ENCODE data around the gene CLEC4M.
"Not testable (repeated sequence)": the region's sequence is repeated elsewhere in the genome, so short reads cannot be mapped to it uniquely, and the experiment has no call there.

The CLEC4M gene

GRCh38 chr19:7740682-7741054, 22.4 kb upstream of the CLEC4M start:
- DNase-seq (ENCODE audit: low read depth, low spot score) = no peak

GRCh38 chr19:7742575-7742974, 20.5 kb upstream of the CLEC4M start:
- no peak for DNase-seq (ENCODE audit: low read depth, low spot score)

- DNase-seq (ENCODE audit: low read depth, low spot score) = no peak
These were observed 20.1 kb upstream of the CLEC4M start for GRCh38 chr19:7742991-7743390.

GRCh38 chr19:7743425-7743841, 19.6 kb upstream of the CLEC4M start:
- no peak for DNase-seq (ENCODE audit: low read depth, low spot score)

GRCh38 chr19:7744199-7744786, 18.8 kb upstream of the CLEC4M start:
- no peak for DNase-seq (ENCODE audit: low read depth, low spot score)

GRCh38 chr19:7744871-7745650, 18.0 kb upstream of the CLEC4M start:
- DNase-seq (ENCODE audit: low read depth, low spot score) = no peak

GRCh38 chr19:7746306-7746705, 16.7 kb upstream of the CLEC4M start:
- DNase-seq (ENCODE audit: low read depth, low spot score) = not testable (repeated sequence)

DNA sequence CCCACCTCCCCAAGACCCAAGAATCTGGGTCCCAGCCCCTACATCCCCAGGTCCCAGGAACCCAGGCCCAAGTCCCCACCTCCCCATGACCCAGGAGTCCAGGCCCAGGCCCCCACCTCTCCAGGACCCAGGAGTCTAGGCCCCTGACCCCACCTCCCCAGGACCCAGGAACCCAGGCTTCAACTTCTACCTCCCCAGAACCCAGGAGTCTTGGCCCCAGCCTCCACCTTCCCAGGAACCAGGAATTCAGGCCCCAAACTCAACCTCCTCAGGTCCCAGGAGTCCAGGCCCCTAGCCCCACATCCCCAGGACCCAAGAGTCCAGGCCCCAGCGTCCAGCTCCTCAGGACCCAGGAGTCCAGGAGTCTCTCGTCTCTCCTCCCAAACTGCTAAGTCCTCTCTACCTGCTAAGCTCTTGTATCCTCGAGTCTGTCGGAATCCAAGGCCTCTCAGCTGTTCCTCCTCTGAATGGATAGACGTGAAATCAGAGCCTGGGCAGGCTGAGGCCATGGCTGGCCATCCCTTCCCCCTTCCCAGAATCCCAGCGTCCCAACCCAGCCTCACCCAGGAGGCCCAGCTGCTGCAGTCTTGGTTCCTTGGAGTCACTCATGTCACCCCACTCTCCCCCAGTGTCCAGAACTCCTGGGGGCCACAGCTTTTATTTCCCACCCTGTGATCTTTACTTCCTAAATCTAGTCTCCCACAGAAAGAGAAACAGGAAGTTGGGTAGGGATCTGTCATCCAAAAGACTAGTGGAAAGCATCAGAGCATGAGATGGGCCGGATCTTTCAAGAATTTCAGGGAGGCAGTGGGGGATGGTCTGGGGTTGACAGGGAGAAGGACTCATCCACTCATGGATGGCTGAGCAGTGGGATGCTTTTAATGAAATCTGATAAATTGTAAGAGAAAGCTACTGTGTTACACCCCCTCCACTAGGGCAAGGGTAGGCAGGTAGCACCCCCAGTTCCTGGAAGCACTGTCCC, 15.8 kb upstream of the CLEC4M start, which contains the start of gene CD209:
Gene CD209 (minus strand): TSS at position 632 of the 982 bp plus-strand sequence. CDS start 23 bp downstream, at position 609.
- DNase-seq (ENCODE audit: low read depth, low spot score) = no peak

GRCh38 chr19:7748171-7748570, 14.9 kb upstream of the CLEC4M start:
- no peak for DNase-seq (ENCODE audit: low read depth, low spot score)

- DNase-seq (ENCODE audit: low read depth, low spot score) = no peak
These were observed 14.3 kb upstream of the CLEC4M start for GRCh38 chr19:7748756-7749155.

- DNase-seq (ENCODE audit: low read depth, low spot score) = no peak
These were observed 11.8 kb upstream of the CLEC4M start for GRCh38 chr19:7751157-7751783.

- no peak for DNase-seq (ENCODE audit: low read depth, low spot score)
These were observed 6.8 kb upstream of the CLEC4M start for GRCh38 chr19:7756258-7756657.

DNA sequence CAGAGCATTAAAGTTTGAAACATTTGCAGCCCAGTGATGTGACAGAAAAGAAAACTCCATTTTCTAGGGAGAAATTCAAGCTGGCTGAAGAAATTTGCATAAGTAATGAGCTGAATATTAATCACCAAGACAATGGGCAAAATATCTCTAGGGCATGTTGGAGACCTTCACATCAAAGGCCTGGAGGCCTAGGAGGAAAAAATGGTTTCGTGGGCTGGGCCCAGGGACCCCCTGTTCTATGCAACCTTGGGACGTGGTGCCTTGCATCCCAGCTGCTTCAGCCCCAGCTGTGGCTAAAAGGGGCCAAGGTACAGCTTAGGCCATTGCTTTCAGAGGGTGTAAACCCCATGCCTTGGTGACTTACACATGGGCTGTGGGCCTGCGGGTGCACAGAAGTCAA, 5.7 kb upstream of the CLEC4M start:
- DNase-seq (ENCODE audit: low read depth, low spot score) = no peak

DNA sequence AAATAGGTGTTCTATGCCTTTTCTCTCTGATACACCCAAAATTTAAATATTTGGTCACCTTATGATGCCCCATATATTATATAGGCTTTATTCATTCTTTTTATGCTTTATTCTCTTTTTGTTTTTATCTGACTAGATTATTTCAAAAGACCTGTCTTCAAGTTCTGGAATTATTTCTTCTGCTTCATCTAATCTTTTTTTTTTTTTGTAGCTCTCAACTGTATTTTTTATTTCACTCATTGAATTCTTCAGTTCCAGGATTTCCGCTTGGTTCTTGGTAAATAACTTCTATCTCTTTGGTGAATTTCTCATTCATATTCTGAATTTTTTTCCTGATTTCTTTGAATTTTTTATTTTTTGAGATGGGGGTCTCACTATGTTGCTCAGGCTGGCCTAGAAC, 3.9 kb upstream of the CLEC4M start:
- DNase-seq (ENCODE audit: low read depth, low spot score) = no peak

GRCh38 chr19:7763696-7764095, 653 bp downstream of the CLEC4M start:
- no peak for DNase-seq (ENCODE audit: low read depth, low spot score)

DNA sequence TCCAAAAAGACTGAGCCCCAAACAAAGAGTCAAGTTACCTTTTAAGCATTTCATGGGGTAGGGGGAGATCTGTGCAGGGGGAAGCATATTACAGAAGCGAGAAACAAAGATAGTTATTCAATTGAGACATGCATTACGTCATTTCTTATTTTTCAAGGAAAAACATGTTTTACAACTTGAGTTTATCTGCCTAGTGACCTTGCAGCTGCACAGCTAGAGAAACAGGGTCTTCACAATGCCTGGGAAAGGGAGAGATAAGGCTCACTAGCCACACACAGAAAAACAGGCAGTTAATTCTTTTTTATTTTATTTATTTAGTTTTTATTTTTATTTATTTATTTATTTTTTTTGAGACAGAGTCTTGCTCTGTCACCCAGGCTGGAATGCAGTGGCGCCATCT, 1.1 kb downstream of the CLEC4M start:
- DNase-seq (ENCODE audit: low read depth, low spot score) = not testable (repeated sequence)

GRCh38 chr19:7765043-7765442, 2.0 kb downstream of the CLEC4M start:
- not testable (repeated sequence) for DNase-seq (ENCODE audit: low read depth, low spot score)

GRCh38 chr19:7766535-7766934, 3.5 kb downstream of the CLEC4M start:
- DNase-seq (ENCODE audit: low read depth, low spot score) = no peak

DNA sequence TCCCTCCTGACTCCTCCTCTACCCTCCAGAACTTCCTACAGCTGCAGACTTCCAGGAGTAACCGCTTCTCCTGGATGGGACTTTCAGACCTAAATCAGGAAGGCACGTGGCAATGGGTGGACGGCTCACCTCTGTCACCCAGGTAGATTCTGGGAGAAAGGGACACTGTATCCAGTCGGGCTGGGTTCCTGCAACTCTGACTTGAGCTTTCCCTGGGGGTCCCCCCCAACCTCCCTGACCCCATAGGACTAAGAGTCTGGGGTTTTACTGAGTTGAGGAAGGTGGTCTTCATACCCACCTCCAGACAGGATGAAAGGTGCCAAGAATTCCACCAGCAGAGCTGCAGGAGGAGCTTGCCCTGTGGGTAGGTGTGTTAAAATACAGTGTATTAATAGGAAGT, 4.4 kb downstream of the CLEC4M start:
- no peak for DNase-seq (ENCODE audit: low read depth, low spot score)

DNA sequence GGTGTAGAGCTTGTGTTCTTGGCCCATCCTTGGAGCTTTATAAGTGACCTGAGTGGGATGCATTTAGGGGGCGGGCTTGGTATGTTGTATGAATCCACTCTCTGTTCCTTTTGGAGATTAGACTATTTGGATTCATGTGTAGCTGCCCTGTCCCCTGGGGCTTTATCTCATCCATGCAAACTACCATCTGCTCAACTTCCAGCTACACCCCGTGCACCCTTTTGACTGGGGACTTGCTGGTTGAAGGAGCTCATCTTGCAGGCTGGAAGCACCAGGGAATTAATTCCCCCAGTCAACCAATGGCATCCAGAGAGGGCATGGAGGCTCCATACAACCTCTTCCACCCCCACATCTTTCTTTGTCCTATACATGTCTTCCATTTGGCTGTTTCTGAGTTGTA, 6.1 kb downstream of the CLEC4M start:
- no peak for DNase-seq (ENCODE audit: low read depth, low spot score)

DNA sequence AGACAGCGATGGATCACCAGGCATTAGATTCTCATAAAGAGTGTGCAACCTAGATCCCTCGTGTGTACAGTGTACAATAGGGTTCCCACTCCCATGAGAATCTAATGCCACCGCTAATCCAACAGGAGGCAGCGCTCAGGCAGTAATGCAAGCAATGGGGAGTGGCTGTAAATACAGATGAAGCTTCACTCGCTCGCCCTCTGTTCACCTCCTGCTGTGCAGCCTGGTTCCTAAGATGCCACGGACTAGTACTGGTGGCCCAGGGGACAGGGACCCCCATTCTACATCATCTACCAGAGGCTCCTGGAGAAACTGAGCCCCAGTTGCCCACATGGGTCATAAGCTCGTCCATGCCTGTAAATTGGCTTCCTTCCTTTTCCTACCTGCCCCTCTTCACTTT, 8.0 kb downstream of the CLEC4M start:
- no peak for DNase-seq (ENCODE audit: low read depth, low spot score)
